Activated CD4-positive, alpha-beta T cell treated with anti-CD3 and anti-CD28 coated beads for 1 hour (primary cell): ENCODE results near the gene ATG101.
A peak's percentile ranks its signal among the peaks of the same experiment; 100 is the strongest.
"Not testable (repeated sequence)": the region's sequence is repeated elsewhere in the genome, so short reads cannot be mapped to it uniquely, and the experiment has no call there.

Source experiments
- DNase-seq: peaks from one replicate; pipeline ENCODE4 v3.0.0-alpha.2; 2020

ATG101 gene

DNA sequence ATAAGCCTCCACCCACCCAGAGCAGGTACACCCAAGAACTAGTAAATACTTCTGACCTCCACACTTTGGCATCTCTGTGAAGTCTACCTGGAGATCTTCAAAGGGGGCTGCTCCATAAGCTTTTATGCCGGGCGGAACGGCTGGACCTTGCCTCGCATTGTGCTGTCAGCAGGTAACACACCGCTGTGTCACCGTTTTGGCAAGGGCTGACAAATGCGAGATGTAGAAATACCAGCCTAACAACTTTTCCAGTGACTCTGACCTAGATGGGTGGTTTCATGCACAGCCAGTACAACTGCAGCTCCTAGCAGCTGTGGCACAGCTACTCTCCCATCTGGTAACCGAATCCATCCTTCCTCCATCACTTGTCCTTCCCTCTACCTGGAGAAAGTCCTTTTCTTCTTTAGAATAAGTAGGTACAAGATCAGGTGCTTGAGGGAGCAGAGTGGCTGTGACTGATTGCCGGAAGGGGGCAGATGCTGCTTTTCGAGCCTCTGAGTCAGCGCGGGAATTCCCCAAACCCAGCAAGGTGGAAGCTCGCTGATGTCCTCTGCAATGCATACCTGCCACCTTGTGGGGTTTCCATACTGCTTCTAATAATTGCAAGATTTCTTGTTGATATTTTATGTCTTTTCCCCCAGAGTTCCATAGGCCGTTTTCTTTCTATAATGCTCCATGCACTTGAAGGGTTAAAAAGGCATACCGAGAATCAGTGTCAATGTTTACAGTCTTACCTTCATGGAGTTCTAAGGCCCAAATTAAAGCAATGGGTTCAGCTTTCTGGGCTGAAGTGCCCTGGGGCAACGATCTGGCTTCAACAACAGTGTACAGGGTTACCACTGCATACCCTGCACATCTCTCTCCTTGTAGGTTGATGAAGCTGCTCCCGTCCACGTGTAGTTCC, 46.7 kb downstream of the ATG101 start:
- DNase-seq = peak; percentile 54

DNA sequence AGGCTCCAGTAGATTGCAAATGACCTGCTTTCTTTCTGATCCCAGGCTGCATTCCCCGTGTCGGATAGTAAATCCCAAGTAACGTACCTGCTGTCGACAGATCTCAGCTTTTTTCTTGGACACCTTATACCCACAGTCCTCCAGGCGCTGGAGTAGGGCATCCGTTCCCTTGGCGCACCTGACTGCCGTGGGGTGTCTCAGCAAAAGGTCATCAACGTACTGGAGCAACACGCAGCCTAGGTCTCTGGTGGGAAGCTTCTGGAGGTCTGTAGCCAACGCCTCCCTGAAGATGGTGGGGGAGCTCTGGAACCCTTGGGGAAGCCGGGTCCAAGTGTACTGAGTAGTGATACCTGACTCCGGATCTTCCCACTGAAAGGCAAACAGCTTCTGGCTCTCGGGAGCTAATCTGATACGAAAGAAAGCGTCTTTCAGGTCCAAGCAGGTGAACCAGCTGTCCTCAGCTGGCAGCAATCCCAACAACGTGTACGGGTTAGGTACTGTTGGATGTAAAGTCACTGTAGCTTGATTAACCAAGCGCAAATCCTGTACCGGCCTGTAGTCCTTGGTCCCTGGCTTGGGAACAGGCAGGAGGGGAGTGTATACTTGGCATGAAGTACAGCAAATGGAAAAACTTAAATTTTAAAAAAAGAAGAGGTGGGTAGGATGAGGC, 48.2 kb downstream of the ATG101 start:
- not testable (repeated sequence) for DNase-seq

GRCh38 chr12:52119398-52120254, 49.8 kb downstream of the ATG101 start:
- DNase-seq = no peak

GRCh38 chr12:52120951-52121823, 51.4 kb downstream of the ATG101 start:
- DNase-seq = no peak

GRCh38 chr12:52121824-52122539, 52.2 kb downstream of the ATG101 start:
- peak; percentile 36 for DNase-seq

DNA sequence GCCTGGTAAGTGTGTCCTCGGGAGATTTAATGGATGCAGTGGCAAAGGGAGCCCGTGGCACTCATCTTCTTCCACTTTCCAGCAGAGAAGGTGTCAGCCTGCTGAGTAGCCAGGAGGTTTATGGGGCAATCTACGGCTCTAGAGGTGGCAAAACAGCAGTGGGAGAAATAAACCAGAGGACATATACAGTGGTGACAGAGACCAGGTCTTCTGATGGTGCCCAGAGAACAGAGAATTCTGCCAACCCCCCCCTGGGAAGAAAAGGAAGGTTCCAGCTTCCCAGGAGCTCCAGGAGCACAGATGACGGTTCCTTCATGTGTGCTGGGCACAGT, 52.7 kb downstream of the ATG101 start:
- no peak for DNase-seq

- DNase-seq = no peak
Measured at GRCh38 chr12:52122904-52123303, 53.1 kb downstream of the ATG101 start.

DNA sequence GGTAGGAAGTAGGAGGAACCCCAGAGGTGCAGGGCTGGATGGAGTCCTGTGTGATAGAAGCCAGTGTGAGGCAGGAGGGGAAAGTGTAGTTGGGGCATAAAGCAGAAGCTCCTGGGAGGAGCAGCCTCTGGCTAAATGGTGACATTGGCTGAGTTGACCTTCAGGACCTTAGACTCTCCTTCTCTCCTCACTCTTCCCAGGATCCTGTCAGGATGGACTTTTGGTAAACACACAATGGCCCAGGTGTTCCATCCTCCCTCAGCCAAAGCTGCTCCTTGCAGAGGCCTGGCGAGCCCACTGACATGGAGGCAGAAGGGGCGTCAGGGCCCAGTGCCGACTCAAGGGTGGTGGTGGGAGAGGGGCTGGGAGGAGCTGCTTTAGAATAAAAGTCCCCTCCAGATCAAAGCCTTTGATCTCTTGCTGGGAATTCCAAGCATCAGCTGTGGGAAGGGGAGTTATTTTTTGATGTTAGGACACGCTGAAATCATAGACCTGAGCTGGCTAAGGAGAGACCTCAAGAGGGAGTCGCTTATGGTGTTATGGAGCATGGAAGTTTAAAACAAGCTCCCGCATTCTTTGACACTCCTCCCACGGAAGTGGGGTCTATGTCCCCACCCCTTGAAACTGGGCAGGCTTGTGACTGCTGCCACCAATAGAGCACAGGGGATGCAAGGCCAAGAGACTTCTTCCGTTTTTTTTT, 53.9 kb downstream of the ATG101 start:
- DNase-seq = no peak

DNA sequence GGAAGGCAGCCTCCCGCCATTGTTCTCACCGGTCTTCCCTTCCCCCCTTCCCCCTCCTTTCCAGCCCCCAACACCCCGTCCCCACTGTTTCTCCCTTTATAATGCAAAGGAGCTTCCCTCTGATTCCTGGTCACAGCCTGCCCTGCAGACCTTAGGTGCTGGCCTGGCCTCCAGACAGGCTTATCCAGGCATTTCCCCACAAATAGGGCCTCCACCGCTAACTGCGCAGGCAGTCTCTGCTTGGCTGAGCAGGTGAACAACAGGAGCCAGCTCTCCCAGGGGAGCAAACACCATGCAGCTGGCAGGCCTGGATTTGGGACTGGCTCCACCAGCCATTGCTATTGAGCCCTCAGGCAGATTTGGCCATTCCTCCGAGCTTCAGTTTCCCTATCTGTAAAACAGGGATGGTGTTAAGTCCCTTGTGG, 55.7 kb downstream of the ATG101 start:
- no peak for DNase-seq

DNA sequence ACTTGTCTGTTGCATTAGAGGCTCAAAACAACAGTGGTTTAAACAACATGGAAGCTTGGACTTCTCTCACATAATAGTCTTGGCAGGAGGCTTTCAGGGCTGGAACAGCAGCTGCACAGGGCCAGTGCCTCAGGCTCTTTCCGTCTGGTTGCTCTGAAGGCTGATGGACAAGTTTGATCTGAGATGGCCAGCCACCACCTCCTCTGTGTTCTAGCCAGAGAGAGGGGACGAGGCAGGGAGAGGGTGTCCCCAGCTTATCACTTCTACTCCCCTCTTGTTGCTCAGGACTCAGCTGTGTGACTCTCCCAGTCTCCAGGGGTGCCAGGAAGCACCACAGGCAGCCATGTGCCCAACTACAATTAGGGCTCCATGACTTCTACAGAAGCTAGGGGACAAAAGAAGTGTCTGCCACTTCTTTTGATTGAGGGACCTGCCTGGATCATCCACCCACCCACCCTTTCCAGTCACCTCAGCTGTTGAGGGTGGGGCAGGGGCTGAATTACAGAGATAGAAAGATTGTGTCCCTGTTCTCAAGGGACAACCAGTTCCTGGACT, 56.3 kb downstream of the ATG101 start:
- peak; percentile 1 for DNase-seq
